HEK293T (cell line): ENCODE measurements around the gene KRTAP2-3.

Source experiments
- FOXA1 ChIP-seq: fragments of 450-650 bp; IDR thresholded peaks from 2 replicates; pipeline ENCODE4 v1.6.1; 2016; ENCODE audit warnings: mild to moderate bottlenecking
- FOXK2 ChIP-seq: fragments of 450-650 bp; IDR thresholded peaks from 2 replicates; pipeline ENCODE4 v1.6.1; 2016; ENCODE audit warnings: mild to moderate bottlenecking
- FOXM1 ChIP-seq: fragments of 450-650 bp; IDR thresholded peaks from 2 replicates; pipeline ENCODE4 v1.6.1; 2017; ENCODE audit warnings: mild to moderate bottlenecking, borderline replicate concordance
- L3MBTL2 ChIP-seq: fragments of 450-650 bp; conservative IDR thresholded peaks from 2 replicates; pipeline ENCODE4 v1.6.1; 2016; ENCODE audit warnings: mild to moderate bottlenecking

DNA sequence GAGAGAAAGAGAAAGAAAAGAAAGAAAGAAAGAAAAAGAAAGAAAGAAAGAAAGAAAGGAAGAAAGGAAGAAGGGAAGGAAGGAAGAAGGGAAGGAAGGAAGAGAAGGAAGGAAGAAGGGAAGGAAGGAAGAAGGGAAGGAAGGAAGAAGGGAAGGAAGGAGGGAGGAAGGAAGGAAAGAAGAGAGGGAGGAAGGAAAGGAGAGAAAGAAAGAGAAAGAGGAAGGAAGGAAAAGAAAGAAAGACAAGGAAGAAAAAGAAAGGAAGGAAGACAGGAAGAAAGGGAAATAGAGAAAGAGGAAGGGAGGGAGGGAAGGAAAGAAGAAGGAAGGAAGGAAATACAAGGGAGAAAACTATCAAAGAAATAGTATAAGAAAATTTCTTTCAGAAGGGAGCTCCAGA lies 16.9 kb upstream of the KRTAP2-3 start:
- TF ChIP-seq FOXA1, result no peak
- no peak for TF ChIP-seq FOXK2
- no peak for TF ChIP-seq L3MBTL2
- TF ChIP-seq FOXM1, result no peak
